ENCODE data around the gene PERP.

DNA sequence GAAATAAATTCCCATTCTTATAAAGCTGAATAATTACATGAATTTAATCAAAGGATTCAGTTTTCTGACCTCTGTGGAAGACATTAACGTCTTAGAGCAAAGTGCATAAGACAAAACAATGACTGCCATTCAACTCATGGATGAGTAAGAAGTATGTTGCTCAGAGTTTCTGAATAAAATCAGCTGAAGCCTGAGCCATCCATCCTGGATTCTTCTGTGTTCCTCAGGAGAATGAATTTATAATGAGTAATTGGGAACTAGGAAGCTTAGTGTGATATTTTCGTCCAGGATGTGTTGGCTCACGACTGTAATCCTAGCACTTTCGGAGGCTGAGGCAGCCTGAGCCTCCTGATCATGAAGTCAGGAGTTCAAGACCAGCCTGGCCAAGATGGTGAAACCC, 62.8 kb downstream of the PERP start:
- TF ChIP-seq, protein P1, sequence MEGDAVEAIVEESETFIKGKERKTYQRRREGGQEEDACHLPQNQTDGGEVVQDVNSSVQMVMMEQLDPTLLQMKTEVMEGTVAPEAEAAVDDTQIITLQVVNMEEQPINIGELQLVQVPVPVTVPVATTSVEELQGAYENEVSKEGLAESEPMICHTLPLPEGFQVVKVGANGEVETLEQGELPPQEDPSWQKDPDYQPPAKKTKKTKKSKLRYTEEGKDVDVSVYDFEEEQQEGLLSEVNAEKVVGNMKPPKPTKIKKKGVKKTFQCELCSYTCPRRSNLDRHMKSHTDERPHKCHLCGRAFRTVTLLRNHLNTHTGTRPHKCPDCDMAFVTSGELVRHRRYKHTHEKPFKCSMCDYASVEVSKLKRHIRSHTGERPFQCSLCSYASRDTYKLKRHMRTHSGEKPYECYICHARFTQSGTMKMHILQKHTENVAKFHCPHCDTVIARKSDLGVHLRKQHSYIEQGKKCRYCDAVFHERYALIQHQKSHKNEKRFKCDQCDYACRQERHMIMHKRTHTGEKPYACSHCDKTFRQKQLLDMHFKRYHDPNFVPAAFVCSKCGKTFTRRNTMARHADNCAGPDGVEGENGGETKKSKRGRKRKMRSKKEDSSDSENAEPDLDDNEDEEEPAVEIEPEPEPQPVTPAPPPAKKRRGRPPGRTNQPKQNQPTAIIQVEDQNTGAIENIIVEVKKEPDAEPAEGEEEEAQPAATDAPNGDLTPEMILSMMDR (IDR thresholded peaks at IDR 0.05; ENCODE audit: control extremely low read depth in 1 of 3, insufficient read depth in 1 of 3, low read depth in 1 of 3, low read length in 3 of 3) = no peak
- TF ChIP-seq SP1 (IDR thresholded peaks at IDR 0.05; ENCODE audit: low read depth, low read length) (no peak), PHF8 (conservative IDR thresholded peaks at IDR 0.05; ENCODE audit: low read depth, low read length) (no peak)
- TF ChIP-seq, protein P2, sequence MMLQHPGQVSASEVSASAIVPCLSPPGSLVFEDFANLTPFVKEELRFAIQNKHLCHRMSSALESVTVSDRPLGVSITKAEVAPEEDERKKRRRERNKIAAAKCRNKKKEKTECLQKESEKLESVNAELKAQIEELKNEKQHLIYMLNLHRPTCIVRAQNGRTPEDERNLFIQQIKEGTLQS (IDR thresholded peaks at IDR 0.05; ENCODE audit: insufficient read depth, low read depth, low read length) = no peak
